K562 (cell line): ENCODE data around the gene PITPNC1. TPM values are rescaled to one million over a fixed set of nuclear protein-coding genes. Genes with fewer than 3 reads are reported as not detected.

Experiments
- ATAC-seq: fragments of 200-7000 bp; cut with Tn5 transposase; 3 replicates; pipeline ENCODE4 v1.9.1; 2020; ENCODE audit warnings: moderate library complexity
- BruUV-seq: library from RNA; stranded (reverse); fragments of 400-500 nt; replicated peaks from 2 replicates; lab custom pipeline; 2021; lab: Mats Ljungman, UMichigan
- CTCF ChIA-PET: fragments of 300-600 bp; formaldehyde crosslinking; extraction: SDS; loops from one replicate; lab custom pipeline; 2021; ENCODE audit warnings: low intra/inter-chr PET ratio; lab: Yijun Ruan, JAX
- POLR2A ChIA-PET: fragments of 300-600, 350-650 bp; sonication (Branson Sonifier 250); formaldehyde crosslinking; extraction: SDS; loops from one replicate; lab custom pipeline; 2021; ENCODE audit warnings: antibody characterized with exemption, inconsistent platforms; lab: Yijun Ruan, JAX
- DNase-seq, 4 experiments: peaks; one replicate each; pipeline versions ENCODE4 v3.0.0 to v3.0.0-alpha.2; 2011 to 2018; ENCODE audit warnings: low spot score in 3 of 4, mixed read lengths in 3 of 4; ENCODE audit errors: extremely low read depth in 1 of 4
- FAIRE-seq: peaks from 2 replicates; lab custom pipeline; 2011; peaks lifted over from hg19 to GRCh38; lab: Jason Lieb, UNC
- H2AFZ ChIP-seq: 2 replicates; pipeline ENCODE4 v1.6.0; 2011; ENCODE audit warnings: low read depth, low read length, control low read depth, inconsistent platforms
- H3K27ac ChIP-seq: fragments of 200-600 bp; 3 replicates; pipeline ENCODE4 v1.8.0; 2011; ENCODE audit warnings: low read depth, mild to moderate bottlenecking, control low read depth, inconsistent platforms, low read length, moderate library complexity, mixed read lengths; ENCODE audit errors: extremely low read depth
- H3K27me3 ChIP-seq, 2 experiments: fragments of 300-600 bp in 1 of 2; 2 replicates in 1 of 2; 3 replicates in 1 of 2; pipeline versions ENCODE4 v1.6.0 to v1.8.0; 2011; ENCODE audit warnings: inconsistent platforms in 2 of 2, low read length in 2 of 2, mild to moderate bottlenecking in 1 of 2, mixed read lengths in 1 of 2, moderate library complexity in 1 of 2; ENCODE audit not compliant: control insufficient read depth in 2 of 2, insufficient read depth in 2 of 2
- H3K36me3 ChIP-seq: fragments of 300-600 bp; 3 replicates; pipeline ENCODE4 v1.8.0; 2011; ENCODE audit warnings: mild to moderate bottlenecking, low read length, inconsistent platforms; ENCODE audit not compliant: control insufficient read depth, insufficient read depth
- H3K4me1 ChIP-seq, 2 experiments: fragments of 200-600 bp in 1 of 2; replicated peaks in 1 of 2; 2 replicates in 1 of 2; 3 replicates in 1 of 2; pipeline versions ENCODE4 v1.5.1 to v1.8.0; 2011; ENCODE audit warnings: inconsistent platforms in 2 of 2, low read length in 2 of 2, mild to moderate bottlenecking in 1 of 2, mixed read lengths in 1 of 2, moderate library complexity in 1 of 2; ENCODE audit not compliant: control insufficient read depth in 2 of 2, insufficient read depth in 2 of 2
- H3K4me2 ChIP-seq: 2 replicates; pipeline ENCODE4 v1.6.1; 2011; ENCODE audit warnings: low read length, control low read depth, inconsistent platforms, mixed read lengths; ENCODE audit not compliant: insufficient read depth
- H3K4me3 ChIP-seq: fragments of 200-600 bp; sonication (generic), shearing (Covaris generic); 2 replicates; pipeline ENCODE4 v1.5.1; 2016; ENCODE audit warnings: control low read depth, inconsistent platforms
- H3K79me2 ChIP-seq: fragments of 200-600 bp; 3 replicates; pipeline ENCODE4 v1.8.0; 2011; ENCODE audit warnings: low read length, inconsistent platforms; ENCODE audit not compliant: control insufficient read depth, insufficient read depth
- H3K9ac ChIP-seq, 2 experiments: 2 replicates each; pipeline versions ENCODE4 v1.6.0 to v1.6.1; 2011; ENCODE audit warnings: low read depth in 2 of 2, low read length in 2 of 2, control low read depth in 1 of 2, inconsistent platforms in 1 of 2, mild to moderate bottlenecking in 1 of 2, mixed read lengths in 1 of 2; ENCODE audit not compliant: insufficient read depth in 1 of 2
- H3K9me1 ChIP-seq: one replicate; pipeline ENCODE4 v1.6.0; 2011; ENCODE audit warnings: inconsistent platforms, mild to moderate bottlenecking, low read length, moderate library complexity; ENCODE audit not compliant: control insufficient read depth, insufficient read depth
- H3K9me3 ChIP-seq: replicated peaks from 2 replicates; pipeline ENCODE4 v1.5.1; 2011; ENCODE audit warnings: low read depth, low read length, inconsistent platforms; ENCODE audit not compliant: control insufficient read depth, insufficient read depth
- H4K20me1 ChIP-seq: replicated peaks from 2 replicates; pipeline ENCODE4 v1.6.1; 2011; ENCODE audit warnings: low read length, inconsistent platforms, mixed read lengths; ENCODE audit not compliant: control insufficient read depth, insufficient read depth
- CEBPB ChIP-seq: fragments of 450-650 bp; IDR thresholded peaks from 2 replicates; pipeline ENCODE4 v1.6.1; 2016; ENCODE audit warnings: missing genetic modification characterization, missing compliant biosample characterization
- CTCFL ChIP-seq: IDR thresholded peaks from 2 replicates; pipeline ENCODE4 v1.6.1; 2011; ENCODE audit warnings: borderline replicate concordance, low read depth, mild to moderate bottlenecking, moderate library complexity, low read length; ENCODE audit not compliant: insufficient read depth, poor library complexity, severe bottlenecking
- HCFC1 ChIP-seq: IDR thresholded peaks from 2 replicates; pipeline ENCODE4 v1.6.1; 2012; ENCODE audit warnings: low read depth, low read length, improper control_type of control experiment
- L3MBTL2 ChIP-seq: fragments of 450-650 bp; IDR thresholded peaks from 2 replicates; pipeline ENCODE4 v1.6.1; 2016; ENCODE audit warnings: mild to moderate bottlenecking, moderate library complexity
- SUPT5H ChIP-seq: fragments of 450-650 bp; IDR thresholded peaks from 2 replicates; pipeline ENCODE4 v1.6.1; 2016
- WGBS: fragments of 100-300 bp; shearing (Covaris generic); methylation state at CpG from one replicate; pipeline ENCODE4 v1.1.6; 2016; ENCODE audit warnings: low coverage, mixed read lengths; ENCODE audit not compliant: insufficient coverage; ENCODE audit errors: missing lambda C conversion rate; 5-methylcytosine and 5-hydroxymethylcytosine counted together
- in situ Hi-C: fragments of 300-500 bp; cut with MboI; formaldehyde crosslinking; loops from 4 replicates; pipeline ENCODE4 v1.15.0; 2018; ENCODE audit warnings: inconsistent platforms, mixed read lengths
- intact Hi-C: fragments of 100-400 bp; cut with micrococcal nuclease; formaldehyde crosslinking; loops from 2 replicates; pipeline ENCODE4 v1.14.2; 2022
- polyA plus RNA-seq, 8 experiments: library from polyadenylated mRNA; depleted of rRNA in 4 of 8; stranded (reverse) in 5 of 8; unstranded in 3 of 8; fragments of >200 nt; fragmentation: Nextera tagmentation in 2 of 8; fragmentation: Illumina TruSeq in 1 of 8; extraction: Ambion mirVana in 2 of 8; extraction: Trizol in 1 of 8; gene quantifications; 2 replicates each; pipeline versions ENCODE4 v1.2.1 to v1.2.3, GENCODE V29; 2011 to 2014; ENCODE audit warnings: inconsistent platforms in 1 of 8, missing spikeins in 1 of 8
- total RNA-seq, 7 experiments: library from RNA; depleted of rRNA in 6 of 7; stranded (reverse); fragments of >200 nt in 6 of 7; fragmentation: Illumina TruSeq in 2 of 7; extraction: Trizol in 2 of 7; gene quantifications; 2 replicates each; pipeline versions ENCODE4 v1.2.1 to v1.2.3, GENCODE V29; 2011 to 2021; ENCODE audit warnings: low replicate concordance in 1 of 7

PITPNC1 gene
- total and polyA plus RNA-seq, 9 of the 15 experiments (the other 6 are each of a cell fraction or from before 2014, with no cell fraction given): 0.11 to 1.1 (median 0.65) TPM

- Histone ChIP-seq H2AFZ (no peak overlapping the region), H3K9ac (no peak overlapping the region), H3K27me3 (no peaks in the 10 kb centered on the region), H3K4me3 (no peak overlapping the region), H3K4me2 (no peak overlapping the region), H3K36me3 (peaks cover 10% of the 10 kb centered on the region; the same call in 1 of the 3 replicates), H4K20me1 (no peaks in the 10 kb centered on the region), H3K9me3 (no peaks in the 10 kb centered on the region; the same call in 1 of the 2 replicates), H3K9me1 (no peaks in the 10 kb centered on the region), H3K79me2 (no peaks in the 10 kb centered on the region), H3K27ac (no peak overlapping the region), H3K4me1 (no peaks in the 10 kb centered on the region; a peak in 1 of 5 replicates)
- POLR2A ChIA-PET: interaction anchor here (0.6 to 1.3 kb wide), 4 partner anchors 18 to 62 kb away, joined by 3 to 5 read pairs (median 3); no protein-coding TSS in a partner anchor
- 45% methylated on average over 5 of the region's 5 CpGs for WGBS
- intact Hi-C loops (no loop called here), in situ Hi-C loops (no loop called here)
- TF ChIP-seq SUPT5H (no peak), CEBPB (tag) (no peak), CTCFL (no peak), L3MBTL2 (no peak), HCFC1 (no peak)
- CTCF ChIA-PET: interaction anchor here (0.6 kb wide), 1 partner anchor 58 kb away, joined by 4 read pairs; no protein-coding TSS in a partner anchor
- no peak for ATAC-seq
- no peak for DNase-seq
- no TSS peak for BruUV-seq
- no peak for FAIRE-seq
Observed at GRCh38 chr17:67335245-67335835, 41.7 kb upstream of the PITPNC1 start.
